ENCODE measurements around the gene COPG2.
A peak's percentile ranks its signal among the peaks of the same experiment; 100 is the strongest.
"Not testable (repeated sequence)": the region's sequence is repeated elsewhere in the genome, so short reads cannot be mapped to it uniquely, and the experiment has no call there.

COPG2 gene, protein sequence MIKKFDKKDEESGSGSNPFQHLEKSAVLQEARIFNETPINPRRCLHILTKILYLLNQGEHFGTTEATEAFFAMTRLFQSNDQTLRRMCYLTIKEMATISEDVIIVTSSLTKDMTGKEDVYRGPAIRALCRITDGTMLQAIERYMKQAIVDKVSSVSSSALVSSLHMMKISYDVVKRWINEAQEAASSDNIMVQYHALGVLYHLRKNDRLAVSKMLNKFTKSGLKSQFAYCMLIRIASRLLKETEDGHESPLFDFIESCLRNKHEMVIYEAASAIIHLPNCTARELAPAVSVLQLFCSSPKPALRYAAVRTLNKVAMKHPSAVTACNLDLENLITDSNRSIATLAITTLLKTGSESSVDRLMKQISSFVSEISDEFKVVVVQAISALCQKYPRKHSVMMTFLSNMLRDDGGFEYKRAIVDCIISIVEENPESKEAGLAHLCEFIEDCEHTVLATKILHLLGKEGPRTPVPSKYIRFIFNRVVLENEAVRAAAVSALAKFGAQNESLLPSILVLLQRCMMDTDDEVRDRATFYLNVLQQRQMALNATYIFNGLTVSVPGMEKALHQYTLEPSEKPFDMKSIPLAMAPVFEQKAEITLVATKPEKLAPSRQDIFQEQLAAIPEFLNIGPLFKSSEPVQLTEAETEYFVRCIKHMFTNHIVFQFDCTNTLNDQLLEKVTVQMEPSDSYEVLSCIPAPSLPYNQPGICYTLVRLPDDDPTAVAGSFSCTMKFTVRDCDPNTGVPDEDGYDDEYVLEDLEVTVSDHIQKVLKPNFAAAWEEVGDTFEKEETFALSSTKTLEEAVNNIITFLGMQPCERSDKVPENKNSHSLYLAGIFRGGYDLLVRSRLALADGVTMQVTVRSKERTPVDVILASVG

DNA sequence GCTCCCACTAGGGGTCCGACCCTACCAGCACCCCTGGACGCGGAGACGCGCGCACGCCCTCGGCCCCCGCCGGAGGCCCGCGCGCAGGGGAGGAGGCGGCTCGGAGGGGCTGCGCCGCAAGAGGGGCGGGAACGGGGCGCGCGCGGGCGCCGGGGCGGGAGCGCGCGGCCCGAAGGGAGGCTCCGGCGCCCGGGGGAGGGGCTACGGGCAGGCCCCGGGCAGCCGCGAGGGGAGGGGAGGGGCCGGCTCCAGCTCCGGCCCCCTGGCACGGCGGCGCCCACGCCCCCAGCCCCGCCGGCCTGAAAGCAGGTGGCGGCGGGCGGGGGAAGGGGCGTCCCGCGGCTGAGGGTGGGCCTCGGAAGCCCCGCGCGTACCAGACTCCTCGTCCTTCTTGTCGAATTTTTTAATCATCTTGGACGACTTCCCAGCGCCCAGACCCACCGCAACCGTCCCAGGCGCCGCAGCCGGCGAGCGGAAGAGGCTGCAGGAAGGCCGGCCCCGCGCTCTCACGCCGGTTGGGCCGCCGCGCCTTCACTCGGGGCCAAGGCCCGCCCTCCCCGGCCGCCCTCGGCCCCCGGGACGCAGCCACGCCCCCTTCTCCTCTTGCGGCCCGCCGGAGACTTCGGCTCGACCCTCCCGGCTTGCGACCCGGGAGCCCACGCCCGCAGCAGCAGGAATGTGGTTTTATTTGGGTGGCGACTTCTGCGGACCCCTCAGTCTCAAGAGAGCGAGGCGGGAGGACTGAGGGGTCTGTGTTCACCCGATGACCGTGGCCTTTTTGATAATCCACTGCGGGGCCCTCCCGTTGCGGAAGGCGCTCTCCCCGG, at the start of gene COPG2:
Gene COPG2 (minus strand): TSS at position 491 of the 827 bp plus-strand sequence. CDS start 80 bp downstream, at position 411.
- DNase-seq (ENCODE audit: extremely low read depth in 1 of 2, low read depth in 1 of 2), result peak; percentile 25 to 61

DNA sequence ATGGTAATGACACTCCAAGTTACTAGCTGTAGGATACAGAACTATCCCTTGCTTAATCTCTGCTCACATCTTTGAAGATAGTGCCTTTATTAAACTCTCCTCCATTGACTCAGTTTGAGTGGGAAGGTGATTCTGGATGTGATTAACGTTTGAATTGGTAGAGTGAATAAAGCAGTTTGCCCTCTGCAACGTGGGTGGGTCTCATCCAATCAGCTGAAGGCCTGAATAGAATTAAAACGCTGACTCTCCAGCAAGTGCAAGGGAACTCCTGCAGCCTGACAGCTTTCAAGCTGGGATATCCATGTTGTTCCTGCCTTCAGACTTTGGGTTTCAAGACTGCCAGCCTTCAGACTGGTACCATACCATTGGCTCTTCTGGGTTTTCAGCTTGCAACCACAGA, 43.9 kb upstream of the COPG2 start:
- no peak for DNase-seq (ENCODE audit: extremely low read depth in 1 of 2, low read depth in 1 of 2)

GRCh38 chr7:130708766-130709165, 40.2 kb upstream of the COPG2 start:
- DNase-seq (ENCODE audit: extremely low read depth in 1 of 2, low read depth in 1 of 2), result no peak

DNA sequence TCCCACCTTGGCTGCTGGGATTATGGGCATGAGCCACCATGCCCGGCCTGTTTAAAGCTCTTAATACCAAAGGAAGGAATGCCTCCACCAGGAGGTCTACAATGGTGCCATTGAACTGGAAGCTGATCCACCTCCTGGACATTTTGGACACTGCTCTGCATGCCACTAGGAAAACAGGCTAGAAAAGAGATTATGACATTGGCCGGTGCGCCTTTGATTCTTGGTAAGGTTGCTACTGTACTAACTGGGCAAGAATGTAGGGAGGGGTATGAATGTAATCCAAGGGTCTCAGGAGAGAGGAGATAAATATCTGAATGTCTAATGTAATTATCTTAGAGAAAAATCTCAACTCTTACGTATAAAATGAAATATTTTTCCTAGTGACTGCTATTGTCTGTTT, 39.5 kb upstream of the COPG2 start:
- DNase-seq (ENCODE audit: extremely low read depth in 1 of 2, low read depth in 1 of 2), result no peak

DNA sequence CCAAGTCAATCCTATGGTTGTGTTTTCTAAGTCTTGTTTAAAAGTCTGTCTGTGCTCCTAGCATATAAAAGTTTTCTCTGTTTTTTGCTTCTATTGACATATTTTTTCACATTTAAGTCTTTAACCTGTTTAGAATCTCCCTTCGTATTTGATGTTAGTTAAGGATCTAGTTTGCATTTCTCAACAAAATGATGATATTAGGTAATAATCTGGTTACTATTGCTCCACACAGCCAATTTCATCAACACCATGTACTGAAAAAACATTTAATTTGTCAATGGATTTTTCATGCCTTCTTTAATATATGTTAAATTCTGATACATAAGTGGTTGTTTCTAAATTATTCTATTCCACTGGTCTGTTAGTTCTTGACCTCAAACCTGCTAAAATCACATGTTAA, 35.3 kb upstream of the COPG2 start:
- DNase-seq (ENCODE audit: extremely low read depth in 1 of 2, low read depth in 1 of 2), result no peak

- no peak for DNase-seq (ENCODE audit: extremely low read depth in 1 of 2, low read depth in 1 of 2)
Observed at GRCh38 chr7:130701650-130702049, 33.1 kb upstream of the COPG2 start.

- DNase-seq (ENCODE audit: extremely low read depth in 1 of 2, low read depth in 1 of 2), result no peak
Observed at GRCh38 chr7:130700760-130701159, 32.2 kb upstream of the COPG2 start.

GRCh38 chr7:130699686-130700085, 31.1 kb upstream of the COPG2 start:
- no peak for DNase-seq (ENCODE audit: extremely low read depth in 1 of 2, low read depth in 1 of 2)

- DNase-seq (ENCODE audit: extremely low read depth in 1 of 2, low read depth in 1 of 2), result no peak
Observed at GRCh38 chr7:130697820-130698219, 29.3 kb upstream of the COPG2 start.

DNA sequence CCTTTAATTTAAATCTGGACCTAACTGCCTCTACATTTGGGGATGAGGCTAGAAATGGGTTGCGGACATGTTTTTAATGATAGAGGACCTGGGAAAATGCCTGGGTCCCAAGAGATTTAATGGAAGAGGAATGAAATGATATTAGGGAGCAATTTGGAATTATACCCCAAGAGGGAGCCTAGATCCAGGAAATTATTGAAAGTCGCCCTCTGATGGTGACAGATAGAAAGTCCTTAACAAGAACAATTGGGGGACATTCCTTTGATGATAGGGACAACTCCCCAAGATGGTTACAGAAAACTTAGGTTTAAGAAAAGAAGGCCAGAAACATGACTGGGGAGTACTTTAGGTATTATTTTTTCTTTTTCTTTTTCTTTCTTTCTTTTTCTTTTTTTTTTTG, 27.3 kb upstream of the COPG2 start:
- no peak for DNase-seq (ENCODE audit: extremely low read depth in 1 of 2, low read depth in 1 of 2)

DNA sequence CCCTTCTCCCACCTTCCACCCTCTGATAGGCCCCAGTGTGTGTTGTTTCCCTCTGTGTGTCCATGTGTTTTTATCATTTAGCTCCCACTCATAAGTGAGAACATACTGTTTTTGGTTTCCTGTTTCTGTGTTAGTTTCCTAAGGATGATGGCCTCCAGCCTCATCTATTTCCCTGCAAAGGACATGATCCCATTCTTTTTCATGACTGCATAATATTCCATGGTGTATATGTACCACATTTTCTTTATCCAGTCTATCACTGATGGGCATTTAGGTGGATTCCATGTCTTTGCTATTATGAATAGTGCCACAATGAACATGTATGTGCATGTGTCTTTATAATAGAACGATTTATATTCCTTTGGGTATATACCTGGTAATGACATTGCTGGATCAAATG, 23.8 kb upstream of the COPG2 start:
- DNase-seq (ENCODE audit: extremely low read depth in 1 of 2, low read depth in 1 of 2), result not testable (repeated sequence)

GRCh38 chr7:130689683-130690082, 21.1 kb upstream of the COPG2 start:
- DNase-seq (ENCODE audit: extremely low read depth in 1 of 2, low read depth in 1 of 2), result no peak

DNA sequence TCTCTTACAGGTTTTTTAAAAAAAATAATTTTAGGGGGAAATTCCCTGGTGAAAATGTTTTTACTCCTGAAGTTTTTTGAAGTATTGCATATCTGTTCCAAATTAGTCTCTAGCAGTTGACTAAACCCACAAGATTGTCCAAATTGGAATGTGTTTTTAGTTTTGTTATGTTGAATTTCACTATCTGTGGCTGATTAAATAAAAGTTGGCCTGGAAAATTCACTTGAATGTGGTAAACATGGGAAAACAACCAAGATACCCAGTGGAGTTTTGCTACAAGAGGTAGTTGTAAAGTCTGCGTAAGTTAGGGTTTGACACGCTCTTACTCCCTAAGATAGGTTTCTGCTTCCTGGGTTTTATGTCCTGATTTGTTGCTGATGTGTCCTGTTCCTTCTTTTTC, 14.5 kb upstream of the COPG2 start:
- DNase-seq (ENCODE audit: extremely low read depth in 1 of 2, low read depth in 1 of 2), result no peak

GRCh38 chr7:130674456-130674855, 5.9 kb upstream of the COPG2 start:
- no peak for DNase-seq (ENCODE audit: extremely low read depth in 1 of 2, low read depth in 1 of 2)

DNA sequence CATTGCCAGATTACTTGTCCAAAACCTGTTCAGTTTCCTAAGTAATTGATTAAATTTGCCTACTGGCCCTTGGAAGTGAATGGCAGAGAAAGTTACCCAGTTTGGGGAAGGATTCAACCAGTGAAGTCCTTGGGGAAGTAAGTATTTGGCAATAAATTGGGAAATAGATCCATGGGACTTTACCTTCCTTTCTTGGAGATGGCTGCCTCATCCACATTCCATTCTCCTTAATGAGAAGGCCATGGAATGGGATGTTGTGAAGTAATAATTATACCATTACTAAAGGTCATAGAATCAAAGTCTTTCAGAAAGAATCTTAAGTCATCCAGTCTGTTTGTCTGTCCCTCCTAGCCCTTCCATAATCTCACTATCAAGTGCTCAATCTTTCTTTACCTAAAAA, 4.5 kb upstream of the COPG2 start:
- DNase-seq (ENCODE audit: extremely low read depth in 1 of 2, low read depth in 1 of 2), result no peak

DNA sequence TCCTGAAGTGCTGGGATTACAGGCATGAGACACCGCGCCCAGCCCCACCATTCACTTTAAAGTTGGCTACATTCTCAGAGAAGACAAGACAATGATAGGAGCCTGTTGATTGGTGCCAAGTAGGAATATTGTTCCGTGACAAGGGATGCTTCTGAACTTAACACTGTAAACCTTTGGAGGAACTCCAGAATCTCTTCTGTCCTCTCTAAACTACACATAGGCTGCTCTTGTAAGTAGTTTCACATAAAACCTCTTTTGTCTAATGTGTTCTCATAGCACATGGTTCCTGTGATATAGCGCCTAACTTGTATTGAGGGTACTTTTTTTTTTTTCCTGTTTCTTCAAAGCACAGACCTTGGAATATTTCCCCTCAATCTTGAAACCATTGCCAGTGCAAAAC, 3.6 kb upstream of the COPG2 start:
- DNase-seq (ENCODE audit: extremely low read depth in 1 of 2, low read depth in 1 of 2), result no peak

DNA sequence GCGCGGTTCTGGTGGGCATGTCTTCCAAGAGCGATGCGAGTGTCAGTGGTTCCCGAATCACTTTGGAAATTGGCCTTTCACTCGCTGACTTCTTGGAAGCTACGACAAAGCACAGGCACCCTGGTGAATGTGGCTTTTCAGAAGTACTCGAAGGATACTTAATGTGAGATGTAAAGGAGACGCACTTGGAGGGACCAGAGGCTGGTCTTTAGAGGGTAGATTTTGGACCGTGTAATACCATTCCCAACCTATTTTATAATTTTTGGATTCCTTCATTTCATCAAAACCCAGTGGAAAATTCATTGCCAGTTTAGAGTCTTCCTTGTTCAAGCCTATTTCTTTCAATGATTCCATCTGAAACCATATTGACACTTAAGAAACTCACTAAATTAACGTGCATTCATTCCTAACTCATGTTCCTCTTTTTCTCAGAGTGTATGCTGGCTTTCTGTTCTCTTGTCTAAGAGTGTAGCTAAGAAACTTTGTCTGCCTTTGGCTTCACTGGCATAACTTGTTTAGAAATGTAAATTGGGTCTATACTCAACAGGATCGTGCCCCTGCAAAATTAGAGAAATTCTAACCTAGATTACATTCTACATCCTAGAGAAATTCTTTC, 645 bp upstream of the COPG2 start:
- DNase-seq (ENCODE audit: extremely low read depth in 1 of 2, low read depth in 1 of 2), result no peak

- DNase-seq (ENCODE audit: extremely low read depth in 1 of 2, low read depth in 1 of 2), result no peak
Observed at GRCh38 chr7:130667593-130668257, 823 bp downstream of the COPG2 start.

GRCh38 chr7:130662426-130662825, 6.1 kb downstream of the COPG2 start:
- DNase-seq (ENCODE audit: extremely low read depth in 1 of 2, low read depth in 1 of 2), result no peak

- DNase-seq (ENCODE audit: extremely low read depth in 1 of 2, low read depth in 1 of 2), result no peak
Observed at GRCh38 chr7:130655286-130655685, 13.3 kb downstream of the COPG2 start.
